ENCODE data around the gene MFAP4.

DNA sequence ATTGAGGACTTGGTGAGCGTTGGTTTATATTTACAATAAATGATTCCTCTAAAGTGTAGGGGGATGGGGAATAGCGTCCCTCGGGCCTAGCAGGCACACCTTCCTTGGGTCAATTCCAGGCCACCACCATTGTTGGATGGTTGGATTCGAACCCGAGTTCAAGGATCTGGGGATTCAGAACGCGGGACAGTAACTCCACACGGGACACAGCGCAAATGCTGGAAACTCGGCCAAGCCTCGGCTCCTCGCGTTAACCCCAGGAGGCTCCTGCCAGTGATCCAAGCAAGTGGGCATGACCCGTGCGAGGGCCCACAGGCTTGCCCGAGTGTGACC, 25.1 kb downstream of the MFAP4 start:
- TF ChIP-seq, protein P1, sequence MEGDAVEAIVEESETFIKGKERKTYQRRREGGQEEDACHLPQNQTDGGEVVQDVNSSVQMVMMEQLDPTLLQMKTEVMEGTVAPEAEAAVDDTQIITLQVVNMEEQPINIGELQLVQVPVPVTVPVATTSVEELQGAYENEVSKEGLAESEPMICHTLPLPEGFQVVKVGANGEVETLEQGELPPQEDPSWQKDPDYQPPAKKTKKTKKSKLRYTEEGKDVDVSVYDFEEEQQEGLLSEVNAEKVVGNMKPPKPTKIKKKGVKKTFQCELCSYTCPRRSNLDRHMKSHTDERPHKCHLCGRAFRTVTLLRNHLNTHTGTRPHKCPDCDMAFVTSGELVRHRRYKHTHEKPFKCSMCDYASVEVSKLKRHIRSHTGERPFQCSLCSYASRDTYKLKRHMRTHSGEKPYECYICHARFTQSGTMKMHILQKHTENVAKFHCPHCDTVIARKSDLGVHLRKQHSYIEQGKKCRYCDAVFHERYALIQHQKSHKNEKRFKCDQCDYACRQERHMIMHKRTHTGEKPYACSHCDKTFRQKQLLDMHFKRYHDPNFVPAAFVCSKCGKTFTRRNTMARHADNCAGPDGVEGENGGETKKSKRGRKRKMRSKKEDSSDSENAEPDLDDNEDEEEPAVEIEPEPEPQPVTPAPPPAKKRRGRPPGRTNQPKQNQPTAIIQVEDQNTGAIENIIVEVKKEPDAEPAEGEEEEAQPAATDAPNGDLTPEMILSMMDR (IDR thresholded peaks at IDR 0.05; ENCODE audit: poor library complexity): no peak
- TF ChIP-seq EZH2 (IDR thresholded peaks at IDR 0.05; ENCODE audit: borderline replicate concordance): no peak
